Limb (tissue), 2 donors: ENCODE results near the gene DDX56.
A peak's percentile ranks its signal among the peaks of the same experiment; 100 is the strongest.
"Not testable (repeated sequence)": the region's sequence is repeated elsewhere in the genome, so short reads cannot be mapped to it uniquely, and the experiment has no call there.

Experiments used
- DNase-seq, 2 donors: peaks; one replicate each; pipeline ENCODE4 v3.0.0-alpha.2; 2016; ENCODE audit errors: extremely low spot score in 2 of 2

The DDX56 gene

DNA sequence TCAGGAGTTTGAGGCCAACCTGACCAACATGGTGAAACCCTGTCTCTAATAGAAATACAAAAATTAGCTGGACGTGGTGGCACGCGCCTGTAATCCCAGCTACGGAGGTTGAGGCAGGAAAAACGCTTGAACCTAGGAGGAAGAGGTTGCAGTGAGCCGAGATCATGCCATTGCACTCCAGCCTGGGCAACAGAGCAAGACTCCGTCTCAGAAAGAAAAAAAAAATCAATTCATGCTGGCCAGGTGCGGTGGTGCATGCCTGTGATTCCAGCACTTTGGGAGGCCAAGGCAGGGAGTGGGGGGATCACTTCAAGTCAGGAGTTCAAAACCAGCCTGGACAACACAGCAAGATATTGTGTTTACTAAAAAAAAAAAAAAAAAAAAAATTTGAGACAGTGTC is 23.5 kb upstream of the DDX56 start:
- not testable (repeated sequence) for DNase-seq

DNA sequence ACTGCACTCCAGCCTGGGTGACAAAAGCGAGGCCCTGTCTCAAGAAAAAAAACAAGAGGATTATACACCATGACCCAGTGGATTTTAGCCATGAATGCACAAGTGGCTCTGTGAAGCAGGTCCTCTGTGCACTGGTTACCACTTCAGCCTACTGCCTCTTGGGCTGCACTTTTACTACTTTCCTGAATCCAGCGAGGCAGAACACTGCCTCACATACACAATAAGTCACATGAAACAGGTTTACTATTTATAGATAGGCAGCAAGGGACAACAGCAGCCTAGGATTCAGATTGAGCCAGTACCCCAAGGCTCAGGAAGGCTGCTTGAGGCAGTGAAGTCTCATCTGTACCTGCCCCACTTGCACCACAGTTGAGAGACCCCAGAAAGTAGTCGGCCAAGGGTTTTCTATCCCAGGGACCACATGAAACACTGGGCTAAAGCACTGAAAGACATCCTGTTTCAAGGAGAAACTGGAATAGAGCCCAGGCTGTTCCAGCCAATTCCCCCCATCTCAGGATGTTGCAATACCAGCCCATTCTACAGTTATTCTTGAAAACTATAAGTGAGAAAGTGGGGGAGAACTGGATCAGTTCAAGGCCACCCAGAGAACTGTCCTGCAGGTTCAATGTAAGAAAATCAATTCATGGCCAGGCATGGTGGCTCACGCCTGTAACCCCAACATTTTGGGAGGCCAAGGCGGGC is 22.4 kb upstream of the DDX56 start:
- DNase-seq = no peak

DNA sequence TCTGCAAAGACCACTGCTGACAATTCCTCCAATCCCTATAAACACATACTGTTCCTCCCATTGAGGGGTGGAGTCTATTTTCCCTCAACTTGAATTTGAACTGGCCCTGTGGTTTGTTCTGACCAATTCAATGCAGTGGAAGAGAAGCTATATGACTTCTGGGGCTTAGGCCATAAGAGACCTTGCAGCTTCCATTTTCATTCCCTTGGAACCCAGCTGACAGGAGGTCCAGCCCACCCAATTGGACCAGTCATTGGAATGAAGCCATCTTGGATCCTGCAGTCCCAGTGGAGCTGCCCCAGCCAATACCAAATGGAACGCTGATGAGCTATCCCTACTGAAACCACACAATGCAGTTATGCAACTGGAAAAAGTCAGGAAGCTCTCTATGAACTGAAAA is 17.2 kb upstream of the DDX56 start:
- no peak for DNase-seq

DNA sequence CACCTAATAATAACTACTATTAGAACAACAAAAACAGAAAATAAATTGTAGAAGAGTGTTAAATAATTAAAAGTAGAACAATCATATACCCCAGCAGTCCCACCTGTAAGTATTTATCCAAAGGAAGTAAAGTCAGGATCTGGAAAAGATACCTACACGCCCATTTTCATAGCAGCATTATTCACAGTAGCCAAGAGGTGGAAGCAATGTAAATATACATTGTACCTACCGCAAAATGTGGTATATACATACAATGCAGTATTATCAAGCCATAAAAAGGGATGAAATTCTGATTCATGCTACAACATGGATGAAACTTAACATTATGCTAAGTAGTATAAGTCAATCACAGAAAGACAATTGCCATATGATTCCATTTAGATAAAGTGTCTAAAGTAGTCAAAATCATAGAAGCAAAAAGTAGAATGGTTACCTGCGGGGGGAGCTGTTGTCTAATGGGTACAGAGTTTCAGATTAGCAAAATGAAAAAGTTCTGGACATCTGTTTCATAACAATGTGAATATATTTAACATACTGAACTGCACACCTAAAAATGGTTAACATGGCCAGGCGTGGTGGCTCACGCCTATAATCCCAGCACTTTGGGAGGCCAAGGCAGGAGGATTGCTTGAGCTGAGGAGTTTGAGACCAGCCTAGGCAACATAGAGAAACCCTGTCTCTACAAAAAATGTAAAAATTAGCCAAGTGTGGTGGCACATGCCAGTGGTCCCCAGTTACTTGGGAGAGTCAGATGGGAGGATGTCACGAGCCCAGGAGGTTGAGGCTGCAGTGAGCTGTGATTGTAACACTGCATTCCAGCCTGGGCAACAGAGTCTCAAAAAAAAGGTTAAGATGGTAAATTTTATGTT is 14.4 kb upstream of the DDX56 start:
- DNase-seq = peak; percentile 55 to 70

DNA sequence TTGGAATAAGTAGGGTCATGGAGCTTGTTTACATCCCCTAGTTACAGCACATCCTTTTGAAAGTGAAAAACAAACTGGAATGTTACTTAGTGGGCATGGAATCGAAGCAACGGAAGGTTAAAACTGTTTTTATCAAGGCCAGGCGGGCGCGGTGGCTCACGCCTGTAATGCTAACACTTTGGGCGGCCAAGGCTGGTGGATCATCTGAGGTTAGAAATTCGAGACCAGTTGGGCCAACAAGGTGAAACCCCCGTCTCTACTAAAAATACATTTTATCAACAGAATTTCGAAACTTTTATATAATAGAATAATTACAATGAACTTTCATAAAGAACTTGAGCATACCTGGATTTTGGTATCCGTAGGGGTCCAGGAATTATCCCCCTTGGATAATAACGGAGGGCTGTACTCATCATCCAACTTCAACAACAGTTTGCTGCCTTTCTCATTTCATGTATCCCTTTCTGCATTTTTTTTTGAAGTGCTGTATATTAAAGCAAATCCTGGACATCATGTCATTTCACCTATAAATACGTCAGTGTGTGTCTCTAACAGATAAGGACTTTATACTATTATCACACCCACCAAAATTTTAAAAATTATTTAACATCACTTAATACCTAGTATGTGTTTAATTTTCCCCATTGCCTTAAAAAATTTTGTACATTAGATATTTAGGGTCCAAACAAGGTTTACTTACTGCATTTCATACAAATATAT is 9.6 kb upstream of the DDX56 start:
- DNase-seq = no peak

DNA sequence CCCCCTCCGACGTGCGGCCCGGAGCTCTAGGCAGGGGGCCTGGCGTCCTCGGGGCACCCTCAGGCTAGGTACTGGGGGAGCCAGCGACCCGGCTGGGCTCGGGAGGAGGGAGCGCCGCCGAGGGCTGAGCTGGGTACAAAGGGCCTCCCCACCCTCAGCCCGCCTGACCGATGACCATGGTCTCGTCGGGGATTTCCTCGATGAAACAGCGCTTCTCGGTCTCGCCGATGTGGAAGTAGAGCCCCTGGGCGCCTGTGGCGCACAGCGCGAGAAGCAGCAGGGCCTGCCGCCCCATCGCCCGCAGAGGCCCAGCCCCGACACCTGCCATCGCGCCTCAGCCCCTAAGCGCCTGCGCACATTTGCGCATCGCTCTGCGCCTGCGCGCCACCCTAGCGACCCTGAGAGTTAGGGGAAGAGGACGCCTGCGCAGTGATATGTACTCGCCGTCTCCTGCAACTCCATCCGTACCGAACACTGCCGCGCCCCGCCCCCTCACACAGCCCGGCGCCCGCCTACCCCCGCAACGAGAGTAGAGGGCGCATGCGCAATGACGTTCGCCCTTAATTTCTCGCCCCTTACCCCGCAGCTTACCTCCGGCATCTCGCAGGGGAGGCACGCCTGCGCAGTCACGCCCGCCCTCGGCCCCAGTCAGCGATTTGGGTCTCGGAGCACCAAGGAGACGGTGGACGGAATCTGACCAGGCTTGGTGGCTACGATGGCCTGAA is 8.3 kb upstream of the DDX56 start, which contains the start of gene TMED4:
Gene TMED4, minus strand, starts transcription at position 353 of the 725 bp plus-strand sequence. Its CDS starts 25 bp downstream, at position 328.
- DNase-seq = peak; percentile 100

DNA sequence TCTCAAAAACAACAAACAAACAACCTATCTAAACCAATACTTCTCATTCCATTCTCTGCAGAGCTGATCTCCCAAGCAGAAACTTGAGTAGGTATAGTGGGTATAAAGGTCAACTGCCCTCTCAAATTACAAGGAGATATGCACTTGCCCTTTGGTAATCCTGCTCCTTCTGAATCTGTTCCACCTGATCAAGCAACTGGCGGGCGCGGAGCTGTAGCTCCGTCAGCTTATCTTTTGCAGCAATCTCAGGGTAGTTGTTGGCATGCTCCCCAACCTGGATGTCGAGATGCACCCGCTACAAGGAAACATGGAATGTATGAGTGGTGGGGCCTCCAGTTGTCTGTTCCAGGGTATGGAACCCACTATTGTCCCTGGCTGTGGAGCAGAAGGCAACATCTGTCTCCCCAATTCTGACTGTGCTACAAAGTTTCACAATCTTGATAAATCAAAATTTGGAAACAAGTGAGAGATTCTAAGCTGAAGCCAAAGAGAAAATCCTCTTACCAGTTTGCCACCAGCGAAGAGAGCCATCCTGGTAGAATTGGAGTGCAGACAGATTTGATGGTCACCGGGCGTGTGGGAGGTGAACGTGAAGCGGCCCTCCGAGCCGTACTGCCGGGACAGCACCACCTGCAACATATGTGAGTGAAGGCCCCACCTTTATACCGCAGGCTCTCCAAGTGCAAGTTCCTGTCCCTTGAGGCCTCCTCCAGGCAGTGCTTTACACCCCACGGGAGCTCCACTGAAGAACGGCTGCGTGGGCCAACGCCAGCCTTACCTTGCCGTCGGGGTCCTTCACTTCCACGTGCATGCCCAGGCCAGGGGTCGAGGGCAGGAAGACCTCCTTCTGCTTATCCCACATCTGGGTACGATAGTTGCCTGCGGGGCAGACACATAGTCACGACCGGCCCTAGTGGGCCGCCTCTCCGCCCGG is 7.5 kb upstream of the DDX56 start:
- no peak for DNase-seq

DNA sequence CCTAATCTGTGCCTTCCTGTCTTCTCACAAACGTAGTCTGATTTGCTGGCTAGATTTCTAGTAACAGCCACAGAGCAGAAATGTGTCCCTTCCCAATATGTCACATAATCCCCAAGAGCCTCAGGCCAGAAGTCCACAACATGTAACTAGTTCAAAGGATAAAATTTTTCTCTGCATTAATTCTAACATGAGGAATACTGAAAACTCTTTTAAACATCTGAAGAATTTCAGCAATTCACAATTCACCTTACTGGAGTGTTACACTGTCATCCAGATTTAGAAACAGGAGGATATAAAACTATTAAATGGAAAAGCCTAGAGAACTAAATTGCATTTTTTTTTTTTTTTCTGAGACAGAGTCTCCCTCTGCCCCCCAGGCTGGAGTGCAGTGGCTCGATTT is 2.5 kb upstream of the DDX56 start:
- DNase-seq = no peak

DNA sequence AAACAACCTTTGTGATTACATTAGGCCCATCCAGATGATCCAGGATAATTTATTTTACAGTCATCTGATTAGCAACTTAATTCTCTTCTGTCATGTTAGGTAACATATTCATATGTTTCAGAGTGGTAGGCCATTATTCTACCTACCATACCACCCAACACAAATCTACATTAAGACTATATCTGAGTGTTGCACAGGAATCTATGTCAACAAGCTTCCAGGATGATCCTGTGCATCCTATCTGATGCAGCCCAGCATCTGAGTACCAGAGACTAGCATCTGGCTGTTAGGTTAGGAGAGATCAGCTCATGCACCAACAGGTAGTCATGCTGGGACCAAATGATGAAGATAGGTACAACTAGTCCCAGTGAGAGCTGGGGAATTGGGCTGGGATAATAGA is 1.3 kb upstream of the DDX56 start:
- no peak for DNase-seq

DNA sequence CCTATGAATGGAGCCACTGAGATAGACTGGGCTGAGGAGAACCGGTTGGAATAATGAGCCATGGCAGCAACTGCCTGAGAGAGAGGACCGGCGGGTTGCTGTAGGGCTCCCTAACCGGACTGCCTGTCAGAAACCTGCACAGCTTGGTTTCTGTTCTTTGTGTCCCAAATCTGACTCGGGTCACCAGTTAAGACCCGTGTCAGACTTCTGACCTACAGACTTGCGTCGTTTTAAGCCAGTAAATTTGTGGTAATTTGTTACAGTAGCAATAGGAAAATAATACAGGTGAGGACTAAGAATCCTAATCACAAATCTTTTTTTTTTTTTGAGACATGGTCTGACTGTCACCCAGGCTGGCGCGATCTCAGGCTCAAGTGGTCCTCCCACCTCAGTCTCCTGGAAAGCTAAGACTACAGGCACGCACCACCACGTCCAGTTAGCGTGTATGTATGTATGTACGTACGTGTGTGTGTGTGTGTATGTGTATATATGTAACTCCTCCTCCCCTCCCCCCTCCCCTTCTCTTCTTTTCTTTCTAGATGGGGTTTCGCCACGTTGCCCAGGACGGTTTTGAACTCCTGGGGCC is 672 bp upstream of the DDX56 start:
- DNase-seq = no peak

DNA sequence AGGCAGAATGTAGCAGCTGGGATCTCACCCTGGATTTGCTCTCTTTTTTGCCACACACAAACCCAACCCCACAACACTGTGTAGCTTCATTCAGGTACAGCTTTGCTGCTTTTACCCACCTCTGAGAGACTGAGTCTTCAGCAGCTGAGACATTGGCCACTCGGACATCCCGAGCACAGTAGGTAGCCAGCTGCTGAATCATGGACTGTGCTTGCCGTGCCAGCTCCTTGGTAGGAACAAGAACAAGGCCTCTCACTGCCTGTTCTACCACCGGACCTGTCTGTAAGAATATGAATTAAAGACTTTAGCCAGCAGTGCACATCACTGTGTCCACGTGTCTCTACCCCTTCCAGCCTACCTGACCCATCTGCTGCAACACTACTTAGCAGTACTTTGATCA is 937 bp downstream of the DDX56 start:
- DNase-seq = no peak

DNA sequence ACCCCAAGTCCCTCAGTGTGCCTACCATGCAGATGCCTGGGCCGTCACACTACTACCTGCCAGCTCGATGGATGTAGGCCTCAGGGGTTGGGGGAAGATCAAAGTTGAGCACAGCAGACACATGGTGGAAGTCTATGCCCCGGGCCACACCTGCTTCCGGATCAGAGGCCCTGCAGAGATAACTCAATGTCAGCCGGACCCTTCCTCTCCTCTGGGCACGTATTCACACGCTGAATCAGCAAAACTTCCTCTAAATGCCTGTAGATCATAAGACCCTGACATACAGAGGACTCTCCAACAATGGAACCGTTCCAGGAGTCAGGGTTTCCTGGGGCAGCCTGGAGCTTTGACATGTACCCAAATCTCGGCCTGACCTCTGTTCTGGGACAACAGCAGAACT is 3.7 kb downstream of the DDX56 start:
- DNase-seq = no peak

DNA sequence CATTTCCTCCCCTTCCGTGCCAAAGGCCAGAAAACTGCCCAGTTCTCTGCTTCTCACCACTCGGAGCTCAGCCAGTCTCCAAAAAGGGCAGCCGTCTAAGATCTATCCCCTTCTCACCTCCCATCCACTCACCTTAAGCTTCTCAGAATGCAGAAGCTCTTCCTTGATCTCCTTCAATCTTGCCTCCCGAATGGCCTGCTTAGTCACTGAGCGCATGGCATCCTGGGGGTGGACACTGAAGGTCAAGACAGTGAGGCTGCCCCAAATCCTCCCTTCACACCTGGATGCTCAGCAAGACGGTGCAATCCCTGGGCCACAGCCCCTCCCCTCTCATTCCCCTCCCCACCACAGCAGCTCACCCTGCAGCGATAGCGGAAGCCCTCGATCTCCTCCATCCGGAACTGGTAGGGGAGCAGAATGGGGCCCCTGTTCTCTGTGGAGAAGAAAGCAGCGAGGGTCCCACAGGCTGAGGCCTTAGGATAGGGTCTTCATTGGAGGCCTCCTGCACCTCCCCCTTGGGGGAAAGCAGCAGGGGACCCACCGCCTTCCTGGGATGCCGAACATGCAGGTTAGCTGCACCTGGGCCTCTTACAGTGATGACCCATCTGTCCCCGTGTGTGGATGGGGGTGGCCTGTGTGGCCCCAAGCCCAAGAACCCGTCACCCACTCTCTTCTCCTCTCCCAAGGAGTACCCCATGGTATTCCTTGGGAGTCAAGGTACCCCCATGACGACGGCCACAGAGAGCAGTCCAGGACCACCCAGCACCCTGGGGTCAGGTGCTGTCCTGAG is 4.7 kb downstream of the DDX56 start:
- DNase-seq = no peak

DNA sequence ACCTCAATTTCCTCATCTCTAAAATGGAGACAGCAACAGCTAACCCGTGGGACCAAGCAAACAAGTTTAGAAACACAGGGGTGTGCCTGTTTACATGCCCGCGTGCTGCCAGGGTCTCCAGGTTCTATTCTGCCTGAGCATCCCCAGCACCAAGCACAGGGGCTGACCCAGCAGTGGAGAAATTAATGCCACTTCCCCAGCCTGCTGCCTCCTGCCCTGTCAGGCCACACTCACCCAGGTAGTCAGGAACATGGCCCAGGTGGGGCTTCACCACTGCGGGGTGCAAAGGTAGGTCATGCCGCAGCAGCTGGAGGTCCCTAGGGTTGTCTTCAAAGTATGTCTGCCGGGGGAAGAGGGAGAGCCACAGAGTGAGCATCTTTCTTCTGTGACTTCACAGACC is 5.8 kb downstream of the DDX56 start:
- no peak for DNase-seq

DNA sequence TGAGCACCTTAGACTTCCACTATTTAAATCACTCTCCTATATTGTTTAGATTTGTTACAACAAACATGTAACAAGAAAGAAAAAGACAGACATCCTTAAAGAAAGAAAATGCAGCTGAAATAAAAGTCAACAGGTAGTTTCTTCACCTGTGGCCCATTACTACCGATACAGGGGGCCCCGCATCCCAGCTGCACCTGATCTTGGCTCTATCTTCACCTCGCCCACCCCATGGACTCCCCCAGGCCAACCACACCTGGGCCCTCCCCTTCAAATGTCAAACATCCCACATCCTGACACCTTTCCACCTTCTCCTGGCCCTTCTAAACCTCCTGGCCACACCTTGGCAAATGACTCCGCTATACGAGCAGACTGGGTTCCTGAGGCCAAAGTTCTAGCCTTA is 7.0 kb downstream of the DDX56 start:
- DNase-seq = no peak

DNA sequence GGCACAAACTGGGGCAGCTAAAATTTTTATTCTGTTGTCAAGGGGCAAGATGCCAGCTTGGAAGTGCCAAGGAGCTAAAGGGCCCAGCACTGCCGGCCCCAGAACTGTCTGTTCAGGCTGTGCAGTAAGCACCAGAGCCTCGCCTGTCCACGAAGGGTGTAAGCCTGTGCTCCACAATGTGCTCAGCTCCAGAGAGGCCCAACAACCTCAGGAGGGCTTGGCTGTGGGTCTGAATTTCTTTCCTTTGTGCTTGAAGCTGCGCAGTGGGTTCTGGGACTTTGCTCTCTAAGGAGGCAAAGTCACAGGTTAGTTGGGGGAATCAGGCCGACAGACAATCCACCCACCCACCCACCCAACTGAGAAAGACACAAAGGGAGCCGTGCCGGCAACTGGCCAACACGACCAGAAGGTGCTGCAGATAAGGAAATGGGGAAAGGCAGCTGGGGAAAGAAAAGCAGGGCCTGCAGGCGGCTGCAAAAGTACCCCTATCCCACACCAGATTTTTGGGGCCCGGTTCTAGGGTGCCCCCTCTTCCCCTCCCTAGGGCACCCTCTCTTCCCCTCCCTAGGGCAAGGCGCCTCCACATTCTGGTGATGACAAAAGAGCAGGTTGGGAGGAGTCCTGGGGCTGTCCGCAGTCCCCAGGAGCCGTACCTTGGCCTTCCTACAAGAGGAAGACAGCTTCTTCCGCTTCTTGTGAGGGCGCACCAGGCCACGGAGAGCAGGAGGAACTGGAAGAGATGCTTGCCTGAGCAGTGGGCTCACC is 7.7 kb downstream of the DDX56 start:
- DNase-seq = no peak

DNA sequence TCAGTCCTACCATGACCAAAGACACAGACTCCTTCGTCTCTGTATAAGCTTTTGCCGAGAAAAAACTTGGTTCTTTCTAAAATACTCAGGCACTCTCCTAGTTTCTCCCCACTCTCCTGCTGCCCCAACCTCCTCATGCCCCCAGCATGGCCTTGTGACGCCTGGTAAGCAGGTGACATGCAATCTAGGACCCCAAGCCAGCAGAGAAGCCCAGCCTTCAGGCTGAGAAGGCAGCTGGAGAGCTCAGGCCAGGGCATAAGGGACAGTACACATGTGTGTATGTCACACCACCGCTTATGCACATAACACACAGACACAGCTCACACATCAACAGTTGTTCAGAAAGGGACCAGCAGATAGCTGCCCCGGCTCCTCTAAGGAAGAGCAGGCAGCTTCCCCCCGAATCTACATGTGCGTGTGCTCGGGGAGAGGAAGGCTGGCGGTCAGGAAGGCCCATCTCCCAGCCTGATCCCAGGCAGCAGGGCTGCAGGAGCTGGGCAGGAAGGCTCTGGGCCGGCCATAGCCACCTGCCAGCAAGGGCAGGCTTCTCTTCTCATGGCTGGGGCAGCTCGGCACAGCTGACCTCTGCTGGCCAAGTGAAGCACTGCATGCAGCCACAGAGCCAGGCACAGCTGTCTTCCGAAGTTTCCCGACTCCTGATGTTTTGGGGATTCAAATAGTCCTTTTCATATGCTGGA is 8.5 kb downstream of the DDX56 start:
- peak; percentile 42 to 68 for DNase-seq

DNA sequence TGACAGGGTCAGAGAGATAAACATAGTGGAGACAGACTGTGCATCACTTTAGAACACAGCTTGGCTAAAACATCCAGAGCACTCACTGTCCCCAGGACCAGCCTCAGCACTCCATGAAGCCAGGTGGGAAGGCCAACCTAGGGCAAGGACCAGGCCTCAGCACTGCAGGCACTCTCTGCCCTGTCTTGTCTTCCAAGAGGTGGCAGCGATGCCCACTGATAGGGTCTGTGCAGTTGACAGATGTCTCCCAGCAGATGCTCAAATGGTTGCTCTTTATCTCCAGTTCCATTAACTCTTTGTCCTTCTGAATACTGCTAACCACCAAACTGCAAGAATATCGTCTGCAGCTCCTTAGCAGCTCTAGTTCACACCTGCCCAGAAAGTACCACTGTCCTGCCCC is 9.1 kb downstream of the DDX56 start:
- DNase-seq = no peak
